ENCODE measurements around the gene C1orf210.

DNA sequence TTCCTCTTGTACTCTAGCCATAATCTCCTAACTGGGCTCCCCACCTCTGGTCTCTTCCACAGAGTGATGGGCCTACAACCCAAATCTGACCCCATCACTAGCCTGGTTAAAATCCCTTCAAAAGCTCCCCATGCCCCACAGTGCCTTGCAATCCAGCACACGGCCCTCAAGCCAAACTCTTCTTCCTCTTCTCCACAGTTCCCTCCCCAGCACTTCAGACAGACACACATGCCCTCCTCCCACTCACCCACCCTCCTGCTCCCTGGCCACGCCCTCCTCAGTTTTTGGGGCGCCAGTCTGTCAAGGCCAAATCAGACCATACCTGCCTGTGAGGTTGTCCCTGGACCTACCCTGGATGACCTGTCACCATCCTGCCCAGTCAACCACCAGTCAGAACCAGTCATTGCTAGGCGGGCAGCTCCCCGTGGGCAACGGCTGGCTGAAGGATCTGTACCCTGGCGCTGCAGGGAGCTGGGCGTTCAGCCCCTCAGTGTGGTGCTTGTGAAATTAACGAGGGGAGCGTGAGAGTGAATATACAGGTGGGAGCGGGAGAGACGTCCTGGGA, 753 bp downstream of the C1orf210 start:
- TF ChIP-seq POLR2AphosphoS5 (IDR thresholded peaks at IDR 0.05; ENCODE audit: low read depth, low read length), result no peak
- TF ChIP-seq TAF1 (IDR thresholded peaks at IDR 0.05; ENCODE audit: low read depth, low read length), result no peak

Measured in GM12891 (cell line).